ENCODE data around the gene B3GNT9.
"Not testable (repeated sequence)": the region's sequence is repeated elsewhere in the genome, so short reads cannot be mapped to it uniquely, and the experiment has no call there.

The B3GNT9 gene

DNA sequence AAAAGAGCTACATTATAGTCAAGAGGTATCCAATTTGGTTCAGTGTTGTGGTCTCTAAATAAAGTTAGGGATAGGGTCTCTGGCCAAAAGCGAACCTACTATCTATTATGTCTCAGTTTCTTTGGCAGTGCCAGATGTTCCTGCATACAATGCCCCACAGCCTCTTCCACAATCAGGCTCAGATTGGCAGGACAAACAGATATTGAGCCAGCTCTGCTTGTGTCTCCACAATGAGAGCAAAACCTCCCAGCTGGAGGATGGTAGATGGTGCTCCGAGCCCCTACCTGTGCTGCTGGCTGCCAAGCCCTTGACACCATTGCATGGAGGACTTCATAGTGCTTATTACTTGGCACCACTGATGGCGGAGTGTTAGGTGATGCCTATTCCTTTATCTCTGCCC is 21.4 kb downstream of the B3GNT9 start:
- DNase-seq (ENCODE audit: low read depth in 2 of 2) = no peak
- TF ChIP-seq, protein P1, sequence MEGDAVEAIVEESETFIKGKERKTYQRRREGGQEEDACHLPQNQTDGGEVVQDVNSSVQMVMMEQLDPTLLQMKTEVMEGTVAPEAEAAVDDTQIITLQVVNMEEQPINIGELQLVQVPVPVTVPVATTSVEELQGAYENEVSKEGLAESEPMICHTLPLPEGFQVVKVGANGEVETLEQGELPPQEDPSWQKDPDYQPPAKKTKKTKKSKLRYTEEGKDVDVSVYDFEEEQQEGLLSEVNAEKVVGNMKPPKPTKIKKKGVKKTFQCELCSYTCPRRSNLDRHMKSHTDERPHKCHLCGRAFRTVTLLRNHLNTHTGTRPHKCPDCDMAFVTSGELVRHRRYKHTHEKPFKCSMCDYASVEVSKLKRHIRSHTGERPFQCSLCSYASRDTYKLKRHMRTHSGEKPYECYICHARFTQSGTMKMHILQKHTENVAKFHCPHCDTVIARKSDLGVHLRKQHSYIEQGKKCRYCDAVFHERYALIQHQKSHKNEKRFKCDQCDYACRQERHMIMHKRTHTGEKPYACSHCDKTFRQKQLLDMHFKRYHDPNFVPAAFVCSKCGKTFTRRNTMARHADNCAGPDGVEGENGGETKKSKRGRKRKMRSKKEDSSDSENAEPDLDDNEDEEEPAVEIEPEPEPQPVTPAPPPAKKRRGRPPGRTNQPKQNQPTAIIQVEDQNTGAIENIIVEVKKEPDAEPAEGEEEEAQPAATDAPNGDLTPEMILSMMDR (IDR thresholded peaks at IDR 0.05; ENCODE audit: low read depth, low read length) = no peak
- no peak overlapping the region for H3K4me3 ChIP-seq (replicated peaks in 1 of 2; ENCODE audit: low read depth in 2 of 2, low read length in 2 of 2)

GRCh38 chr16:67128887-67129286 is 21.9 kb downstream of the B3GNT9 start:
- H3K4me3 ChIP-seq (replicated peaks in 1 of 2; ENCODE audit: low read depth in 2 of 2, low read length in 2 of 2) = no peak overlapping the region
- no peak for DNase-seq (ENCODE audit: low read depth in 2 of 2)
- TF ChIP-seq, protein P1 (IDR thresholded peaks at IDR 0.05; ENCODE audit: low read depth, low read length) = no peak

DNA sequence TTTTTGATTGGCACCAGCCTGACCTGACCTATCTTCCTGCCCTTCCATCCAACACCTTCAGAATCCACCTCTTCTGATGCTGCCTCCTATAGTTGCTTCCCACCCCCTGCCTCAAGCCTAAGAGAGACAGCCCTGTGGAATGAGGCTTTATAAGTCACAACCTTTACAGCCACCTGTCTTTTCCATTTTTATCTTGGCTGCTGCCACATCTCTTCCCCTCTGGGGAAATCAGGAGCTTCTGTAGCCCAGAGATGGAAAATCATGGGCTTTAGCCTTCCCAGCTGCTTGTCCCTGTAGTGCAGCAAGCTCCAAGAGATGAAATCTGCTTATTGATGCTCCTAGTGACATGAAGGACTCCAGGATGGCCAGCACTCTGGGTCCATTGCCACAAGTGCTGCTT is 22.4 kb downstream of the B3GNT9 start:
- TF ChIP-seq, protein P1 (IDR thresholded peaks at IDR 0.05; ENCODE audit: low read depth, low read length) = no peak
- no peak overlapping the region for H3K4me3 ChIP-seq (replicated peaks in 1 of 2; ENCODE audit: low read depth in 2 of 2, low read length in 2 of 2)
- no peak for DNase-seq (ENCODE audit: low read depth in 2 of 2)

DNA sequence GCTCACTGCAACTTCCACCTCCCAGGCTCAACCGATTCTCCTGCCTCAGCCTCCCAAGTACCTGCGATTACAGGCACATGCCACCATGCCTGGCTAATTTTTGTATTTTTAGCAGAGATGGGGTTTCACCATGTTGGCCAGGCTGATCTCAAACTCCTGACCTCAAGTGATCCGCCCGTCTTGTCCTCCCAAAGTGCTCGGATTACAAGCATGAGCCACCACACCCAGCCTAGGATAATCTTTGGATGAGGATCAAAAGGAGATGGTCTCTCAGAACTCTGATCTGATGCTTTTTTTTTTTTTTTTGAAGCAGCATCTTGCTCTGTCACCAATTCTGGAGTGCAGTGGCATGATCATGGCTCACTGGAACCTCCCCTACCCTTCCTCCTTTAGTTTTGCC is 28.0 kb downstream of the B3GNT9 start:
- H3K4me3 ChIP-seq (replicated peaks in 1 of 2; ENCODE audit: low read depth in 2 of 2, low read length in 2 of 2) = not testable (repeated sequence)

GRCh38 chr16:67120025-67120424 is 30.8 kb downstream of the B3GNT9 start:
- no peak overlapping the region for H3K4me3 ChIP-seq (replicated peaks in 1 of 2; ENCODE audit: low read depth in 2 of 2, low read length in 2 of 2)
- TF ChIP-seq, protein P1 (IDR thresholded peaks at IDR 0.05; ENCODE audit: low read depth, low read length) = no peak
- no peak for DNase-seq (ENCODE audit: low read depth in 2 of 2)

More for the DNA sequence above, 28.0 kb downstream of the B3GNT9 start:
- DNase-seq (ENCODE audit: low read depth in 2 of 2) = not testable (repeated sequence)

GRCh38 chr16:67117716-67118115 is 33.1 kb downstream of the B3GNT9 start:
- DNase-seq (ENCODE audit: low read depth in 2 of 2) = no peak
- H3K4me3 ChIP-seq (replicated peaks in 1 of 2; ENCODE audit: low read depth in 2 of 2, low read length in 2 of 2) = no peak overlapping the region
- TF ChIP-seq, protein P1 (IDR thresholded peaks at IDR 0.05; ENCODE audit: low read depth, low read length) = no peak

GRCh38 chr16:67116388-67117311 is 34.1 kb downstream of the B3GNT9 start:
- TF ChIP-seq, protein P1 (IDR thresholded peaks at IDR 0.05; ENCODE audit: low read depth, low read length) = no peak
- no peak overlapping the region for H3K4me3 ChIP-seq (replicated peaks in 1 of 2; ENCODE audit: low read depth in 2 of 2, low read length in 2 of 2)
- DNase-seq (ENCODE audit: low read depth in 2 of 2) = peak; percentile 31 to 44

All from cardiac fibroblast (primary cell).